Activated naive CD4-positive, alpha-beta T cell treated with anti-CD3 and anti-CD28 coated beads, Interleukin-2, amount 10 ng/mL, durations not matched to agents 5 hours and 36 hours (primary cell): Measurements from ENCODE around the gene SLC16A11. TPM values are rescaled to one million over a fixed set of nuclear protein-coding genes. Genes with fewer than 3 reads are reported as not detected.

Experiments
- total RNA-seq, 2 experiments: library from RNA; stranded (reverse); gene quantifications; one replicate each; pipeline ENCODE4 v1.2.3, GENCODE V29; 2021

The SLC16A11 gene, protein sequence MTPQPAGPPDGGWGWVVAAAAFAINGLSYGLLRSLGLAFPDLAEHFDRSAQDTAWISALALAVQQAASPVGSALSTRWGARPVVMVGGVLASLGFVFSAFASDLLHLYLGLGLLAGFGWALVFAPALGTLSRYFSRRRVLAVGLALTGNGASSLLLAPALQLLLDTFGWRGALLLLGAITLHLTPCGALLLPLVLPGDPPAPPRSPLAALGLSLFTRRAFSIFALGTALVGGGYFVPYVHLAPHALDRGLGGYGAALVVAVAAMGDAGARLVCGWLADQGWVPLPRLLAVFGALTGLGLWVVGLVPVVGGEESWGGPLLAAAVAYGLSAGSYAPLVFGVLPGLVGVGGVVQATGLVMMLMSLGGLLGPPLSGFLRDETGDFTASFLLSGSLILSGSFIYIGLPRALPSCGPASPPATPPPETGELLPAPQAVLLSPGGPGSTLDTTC
- under 1 TPM; 0.12 to 0.25 TPM for total RNA-seq

DNA sequence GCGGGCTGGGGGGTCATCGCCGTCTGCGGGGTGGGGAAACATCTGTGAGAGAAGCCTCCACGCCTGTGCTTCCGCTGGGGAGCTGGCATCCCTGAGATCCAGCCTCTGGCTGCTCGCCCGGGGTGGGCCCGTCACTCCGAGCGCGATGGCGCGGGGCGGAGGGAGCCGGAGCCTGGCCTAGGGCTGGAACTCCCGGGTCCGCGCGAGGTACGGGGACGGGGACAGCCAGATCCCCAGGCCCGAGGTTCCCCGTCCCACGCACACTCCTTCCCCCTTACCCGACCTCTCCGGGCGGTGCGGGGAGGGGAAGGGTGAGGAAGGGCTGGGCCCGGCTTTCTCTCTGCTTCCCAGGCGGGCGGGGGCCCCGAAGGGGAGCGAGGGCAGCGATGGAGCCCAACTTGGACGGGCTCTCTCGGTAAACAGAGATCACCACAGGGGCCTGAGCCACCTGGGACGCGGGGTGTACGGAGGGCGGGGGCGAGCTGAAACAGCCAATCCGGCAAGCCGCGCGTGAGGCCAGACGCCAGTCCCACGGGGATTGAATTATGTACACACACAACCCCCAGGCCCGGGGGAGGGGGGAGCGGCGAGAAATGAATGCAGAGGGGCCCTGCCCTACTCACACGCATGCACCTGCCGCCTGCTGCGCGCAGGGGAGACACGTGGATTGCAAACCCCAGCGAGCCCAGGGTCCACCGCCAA, at the start of gene SLC16A11:
Gene SLC16A11 (minus strand): TSS at position 596 of the 702 bp plus-strand sequence. CDS start 579 bp downstream, at position 17.

DNA sequence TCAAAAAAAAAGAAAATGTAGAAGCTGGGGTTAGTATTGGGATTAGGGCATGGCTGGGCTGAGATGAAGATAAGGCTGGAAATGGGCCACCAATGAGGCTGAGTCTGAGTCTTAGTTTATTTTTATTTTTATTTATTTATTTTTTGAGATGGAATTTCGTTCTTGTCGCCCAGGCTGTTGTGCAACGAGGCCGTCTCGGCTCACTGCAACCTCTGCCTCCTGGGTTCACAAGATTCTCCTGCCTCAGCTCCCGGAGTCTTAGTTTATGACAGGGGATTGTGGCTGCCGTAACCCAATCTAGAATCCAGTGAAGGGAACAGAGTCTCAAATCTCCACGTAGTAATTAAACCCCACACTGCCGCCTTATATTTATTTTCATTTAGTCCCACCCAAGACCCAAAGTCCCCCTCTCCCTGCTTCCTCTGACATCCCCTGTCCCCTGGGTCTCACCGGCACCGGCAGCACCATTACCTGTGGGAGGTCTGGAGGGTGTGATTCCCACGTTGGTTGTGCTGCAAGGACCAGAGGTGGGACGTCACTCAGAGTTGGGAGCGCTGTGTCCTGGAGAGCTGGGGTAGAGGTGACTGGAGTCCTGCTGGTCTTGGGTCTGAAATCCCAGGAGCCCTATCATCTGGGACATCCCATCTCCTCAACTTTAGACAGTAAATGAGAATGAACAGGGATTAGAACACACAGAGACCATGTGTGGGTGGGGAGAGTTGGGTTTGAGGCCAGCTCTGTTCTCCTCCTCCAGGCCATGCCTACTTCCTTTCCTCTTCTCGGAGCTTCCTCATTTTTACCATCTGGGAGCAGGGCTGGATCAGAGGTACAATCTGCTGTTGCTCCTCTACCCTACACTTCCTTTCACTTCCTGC, 35.9 kb upstream of the SLC16A11 start, which contains the start of gene CLEC10A:
Gene CLEC10A (minus strand): TSS at position 671 of the 875 bp plus-strand sequence. CDS start 1,439 bp downstream, outside the sequence.

DNA sequence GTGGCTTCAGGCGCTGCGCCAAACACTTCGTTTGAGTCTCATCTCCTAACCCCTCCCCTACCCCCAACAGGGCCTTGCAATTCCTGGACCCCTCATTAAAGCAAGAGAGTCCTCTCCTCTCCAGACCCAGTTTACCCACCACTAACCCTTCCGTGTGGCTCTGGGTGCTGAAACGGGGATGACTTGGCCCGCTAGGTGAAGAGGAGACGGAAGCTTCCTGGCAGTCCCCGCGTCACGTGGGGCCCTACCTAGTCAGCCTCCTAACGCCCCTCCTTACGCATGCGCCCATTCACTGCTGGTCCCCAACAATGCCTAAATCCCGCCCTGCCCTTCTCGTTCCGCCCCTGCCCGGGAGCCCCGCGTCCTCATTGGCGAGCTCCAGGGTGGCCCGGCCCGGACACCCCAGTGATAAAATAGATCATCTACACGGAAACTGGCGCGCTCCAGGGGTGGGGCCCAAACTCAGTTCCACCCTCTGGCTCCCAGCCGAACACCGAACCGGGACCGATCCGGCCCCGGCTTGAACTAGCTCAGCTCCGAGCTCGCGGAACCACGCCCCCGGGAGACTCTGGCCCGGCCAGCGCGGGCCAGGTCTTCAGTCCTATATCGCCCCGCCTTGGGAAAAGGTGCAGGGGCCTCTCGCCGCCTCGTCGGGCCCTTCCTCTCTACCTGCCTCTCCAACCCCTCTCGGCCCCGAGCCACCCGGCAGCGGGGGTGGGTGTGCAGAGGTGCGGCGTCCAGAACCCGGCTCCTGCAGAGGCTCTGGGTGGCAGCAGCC, 8.1 kb downstream of the SLC16A11 start, which contains the start of gene SLC16A13:
Gene SLC16A13 (plus strand): TSS at position 425 of the 778 bp plus-strand sequence. CDS start 368 bp downstream, outside the sequence.

DNA sequence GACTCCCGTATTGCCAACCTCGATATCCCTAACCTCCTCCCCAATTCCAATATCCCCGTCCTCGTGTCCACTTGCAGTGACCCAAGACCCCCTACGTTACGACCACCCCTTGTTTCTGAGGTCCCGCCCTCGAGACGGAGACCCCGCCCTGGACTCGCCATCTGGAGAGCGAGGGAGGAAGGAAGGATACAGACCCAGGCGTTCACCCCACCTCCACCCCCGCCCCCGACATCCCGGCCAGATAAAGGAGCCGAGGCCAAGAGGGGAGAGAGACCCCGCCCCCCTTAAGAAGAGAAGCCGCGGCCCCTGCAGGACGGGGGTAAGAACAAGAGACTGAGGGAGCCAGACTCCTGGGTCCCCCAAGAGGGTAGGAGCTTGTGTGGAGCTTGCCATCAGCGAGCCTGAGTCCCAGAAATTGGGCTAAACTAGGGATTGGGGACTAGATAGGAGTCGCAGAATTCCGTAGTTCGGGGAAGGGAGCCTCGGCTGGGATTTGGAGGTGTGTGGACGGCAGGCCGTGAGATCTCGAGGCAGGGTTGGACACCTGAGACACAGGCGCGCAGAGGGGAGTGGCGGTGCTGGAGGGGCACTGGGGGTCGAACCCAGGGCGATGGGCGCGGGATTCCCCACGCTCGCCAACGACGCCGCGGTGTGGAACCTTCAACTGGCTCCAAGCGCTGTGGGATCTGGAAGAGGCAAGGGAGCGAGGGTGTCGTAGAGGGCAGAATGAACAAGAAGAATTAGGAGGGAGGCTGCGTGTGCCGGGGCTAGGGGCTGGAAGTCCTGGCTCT, 20.9 kb downstream of the SLC16A11 start, which contains the start of gene BCL6B:
Gene BCL6B (plus strand): TSS at position 270 of the 791 bp plus-strand sequence. CDS start 622 bp downstream, outside the sequence.

DNA sequence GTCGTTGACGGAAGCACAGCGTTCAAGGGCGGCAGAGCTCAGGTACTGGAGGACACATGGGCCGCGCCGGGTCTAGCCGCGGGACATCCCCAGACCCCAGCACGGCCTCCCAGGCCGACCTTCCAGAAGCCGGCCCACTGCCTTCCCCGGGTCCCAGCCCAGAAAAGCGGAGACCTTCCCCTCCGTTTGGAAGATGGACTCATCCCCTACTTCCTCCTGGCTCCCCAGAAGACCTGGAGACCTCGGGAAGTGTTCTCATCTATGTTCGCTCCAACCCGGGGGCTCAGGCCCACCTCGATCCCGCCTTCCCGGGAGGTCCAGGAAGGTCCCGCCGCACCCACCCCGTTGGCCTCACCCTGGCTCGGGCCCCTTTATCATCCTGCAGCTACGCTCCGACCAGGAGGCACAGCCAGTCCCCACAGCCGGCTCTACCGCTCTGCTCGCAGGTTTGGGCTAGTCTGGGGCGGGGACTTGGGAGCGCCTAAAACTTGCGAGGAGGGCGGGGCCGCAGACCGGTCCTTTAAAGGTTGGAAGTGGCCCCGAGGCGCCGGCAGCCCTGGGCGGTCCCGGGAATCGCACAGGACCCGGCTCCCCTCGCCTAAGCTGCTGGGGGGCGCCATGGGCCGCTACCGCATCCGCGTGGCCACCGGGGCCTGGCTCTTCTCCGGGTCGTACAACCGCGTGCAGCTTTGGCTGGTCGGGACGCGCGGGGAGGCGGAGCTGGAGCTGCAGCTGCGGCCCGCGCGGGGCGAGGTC, 48.2 kb downstream of the SLC16A11 start, which contains the start of gene ALOX12:
Gene ALOX12 (plus strand): TSS at position 550 of the 756 bp plus-strand sequence. CDS start 69 bp downstream, at position 619.

Other genes with a start within 250 kb of the SLC16A11 start
- not detected for gene TEKT1, start 212.4 kb downstream of the SLC16A11 start, total RNA-seq
- not detected for gene ALOX12, start 48.0 kb downstream of the SLC16A11 start, total RNA-seq
- 100 to 1,000 TPM; 170 to 178 TPM for gene RNASEK, start 31.5 kb downstream of the SLC16A11 start, total RNA-seq
- gene BCL6B, start 21.0 kb downstream of the SLC16A11 start, total RNA-seq: 1 to 10 TPM in 1 of 2 experiments, under 1 TPM in 1; 0.46 to 1.0 TPM
- 10 to 100 TPM; 23.8 to 25.0 TPM for gene SLC16A13, start 8.1 kb downstream of the SLC16A11 start, total RNA-seq
- gene CLEC10A, start 36.2 kb upstream of the SLC16A11 start, total RNA-seq: not detected
- gene ASGR2, start 70.7 kb upstream of the SLC16A11 start, total RNA-seq: not detected
- 1 to 10 TPM in 1 of 2 experiments, under 1 TPM in 1; 0.63 to 1.2 TPM for gene ASGR1, start 135.3 kb upstream of the SLC16A11 start, total RNA-seq
- 10 to 100 TPM; 11.6 to 11.9 TPM for gene DLG4, start 175.7 kb upstream of the SLC16A11 start, total RNA-seq
- gene ACADVL, start 175.8 kb upstream of the SLC16A11 start, total RNA-seq: 100 to 1,000 TPM; 291 to 311 TPM
- gene DVL2, start 190.4 kb upstream of the SLC16A11 start, total RNA-seq: 10 to 100 TPM; 47.0 to 47.5 TPM
- gene PHF23, start 195.4 kb upstream of the SLC16A11 start, total RNA-seq: 10 to 100 TPM; 53.9 to 55.9 TPM
- gene GABARAP, start 198.4 kb upstream of the SLC16A11 start, total RNA-seq: 100 to 1,000 TPM; 276 to 282 TPM
- gene CTDNEP1, start 207.6 kb upstream of the SLC16A11 start, total RNA-seq: 100 to 1,000 TPM; 154 to 160 TPM
- gene ELP5, start 208.1 kb upstream of the SLC16A11 start, total RNA-seq: 10 to 100 TPM; 36.2 to 44.5 TPM
- under 1 TPM; 0.53 to 0.76 TPM for gene CLDN7, start 218.4 kb upstream of the SLC16A11 start, total RNA-seq
- gene SLC2A4, start 237.6 kb upstream of the SLC16A11 start, total RNA-seq: not detected